GM19043 (cell line): Measurements from ENCODE around the gene CYLD.

ENCODE experiments used
- ATAC-seq: cut with Tn5 transposase; IDR thresholded peaks from one replicate; pipeline ENCODE4 v1.9.1; 2021; ENCODE audit warnings: low read depth; ENCODE audit not compliant: unreplicated experiment

CYLD gene

GRCh38 chr16:50839920-50840729 lies 98.2 kb downstream of the CYLD start:
- ATAC-seq = no peak

- no peak for ATAC-seq
These were observed 99.4 kb downstream of the CYLD start for GRCh38 chr16:50841081-50841886.

- no peak for ATAC-seq
These were observed 100.2 kb downstream of the CYLD start for GRCh38 chr16:50842013-50842505.

- ATAC-seq = no peak
These were observed 100.7 kb downstream of the CYLD start for GRCh38 chr16:50842589-50842988.

GRCh38 chr16:50844840-50845239 lies 103.0 kb downstream of the CYLD start:
- no peak for ATAC-seq

DNA sequence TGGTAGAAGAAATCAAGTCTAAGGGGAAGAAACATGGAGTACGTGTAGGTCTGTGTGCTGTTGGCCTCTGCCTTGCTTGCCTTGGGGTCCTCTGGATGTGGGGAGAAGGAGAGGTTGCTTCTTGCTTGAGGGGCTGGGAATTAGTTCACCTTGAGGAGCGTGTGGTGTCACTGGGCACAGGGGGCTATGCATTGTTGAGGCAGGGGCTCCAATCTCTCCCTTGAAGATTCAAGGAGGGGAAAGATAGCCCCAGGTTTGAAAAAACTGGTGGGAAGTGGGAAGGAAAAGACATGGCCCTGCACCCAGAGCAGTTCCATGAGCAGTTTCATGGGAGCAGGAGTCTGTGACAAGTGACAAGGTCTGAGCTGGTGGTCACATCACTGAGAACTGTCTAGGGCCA lies 103.4 kb downstream of the CYLD start:
- no peak for ATAC-seq

GRCh38 chr16:50846511-50846910 lies 104.6 kb downstream of the CYLD start:
- ATAC-seq = no peak

DNA sequence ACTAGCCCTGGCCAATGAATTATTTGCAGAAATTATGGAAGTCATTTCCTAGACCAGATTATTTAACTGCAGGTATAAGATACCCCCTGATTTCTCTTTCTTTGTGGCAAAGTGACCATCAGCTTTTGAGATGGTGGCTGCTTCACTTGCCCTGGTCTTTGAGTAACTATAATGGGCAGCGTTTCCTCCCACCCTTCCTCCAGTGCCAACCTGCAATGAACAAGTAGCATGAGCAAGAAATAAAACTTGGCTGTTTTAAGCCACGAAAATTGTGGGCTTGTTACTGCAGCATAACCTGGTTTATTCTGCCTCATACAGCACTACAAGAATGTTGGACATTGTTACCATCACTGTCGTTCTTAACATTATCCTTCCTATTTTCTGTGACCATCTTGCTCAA lies 105.3 kb downstream of the CYLD start:
- no peak for ATAC-seq

DNA sequence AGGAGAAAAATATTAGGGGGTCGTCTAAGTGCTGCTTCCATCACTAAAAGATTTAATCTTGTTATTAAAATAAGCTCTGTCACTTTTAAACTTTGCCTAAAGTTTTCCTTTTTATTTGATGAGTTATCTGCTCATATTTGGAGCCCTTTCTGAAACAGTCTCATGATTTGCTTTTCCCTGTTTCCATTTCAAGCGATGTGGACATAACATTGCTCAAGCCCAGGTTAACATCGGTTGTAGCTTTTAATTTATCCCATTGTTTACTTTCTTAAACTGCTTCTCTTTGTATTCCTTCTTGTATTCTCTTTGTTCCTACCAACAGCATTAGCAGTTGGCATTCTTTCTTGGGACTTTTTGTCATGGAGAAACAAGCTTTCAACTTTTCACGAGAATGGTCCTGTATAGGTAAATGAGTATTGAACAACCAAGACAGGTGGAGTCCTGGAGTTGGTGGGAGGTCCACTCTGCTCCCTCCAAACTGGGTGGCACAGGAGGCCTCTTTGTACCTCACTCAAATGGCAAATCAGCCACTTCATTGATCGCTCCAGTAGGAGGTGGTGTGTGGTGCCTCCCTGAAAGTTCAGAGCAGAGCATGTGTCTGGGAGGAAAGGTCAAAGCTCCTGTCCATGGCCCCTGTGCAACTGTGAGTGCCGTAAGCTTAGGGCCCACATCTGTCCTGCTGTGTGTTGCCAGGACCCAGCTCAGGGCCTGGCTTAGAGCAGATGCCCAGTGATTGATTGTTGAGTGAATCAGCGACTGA lies 107.0 kb downstream of the CYLD start:
- no peak for ATAC-seq
